ENCODE data around the gene ITGB2. TPM values are rescaled to one million over a fixed set of nuclear protein-coding genes. Genes with fewer than 3 reads are reported as not detected.

The ITGB2 gene
- total RNA-seq, 1 experiment from 2014 or later = 1.5 TPM

- ChIA-PET CTCF (interaction anchor here (0.6 kb wide), 1 partner anchor 18 kb away, joined by 3 read pairs; no protein-coding TSS in a partner anchor), RAD21 (ENCODE audit: low non-redundant PET in 1 of 2, low total read pairs in 2 of 2, uncharacterized antibody in 2 of 2, unreplicated experiment in 2 of 2) (no interaction called here), POLR2A (no interaction called here)
- H4K20me1 ChIP-seq (ENCODE audit: insufficient read depth) = no peaks in the 10 kb centered on the region
- intact Hi-C loops (cut with micrococcal nuclease) = no loop called here
- H3K79me2 ChIP-seq (ENCODE audit: insufficient read depth, low read length) = peaks cover 42% of the 10 kb centered on the region
- H2AFZ ChIP-seq (ENCODE audit: low read depth, low read length, poor library complexity, severe bottlenecking) = no peak overlapping the region
- H3K27me3 ChIP-seq (ENCODE audit: insufficient read depth, low read length) = no peaks in the 10 kb centered on the region
- TF ChIP-seq ZBTB33 (IDR thresholded peaks at IDR 0.05; ENCODE audit: extremely low read depth, insufficient replicate concordance, low read length) (no peak), EZH2phosphoT487 (IDR thresholded peaks at IDR 0.05; ENCODE audit: borderline replicate concordance) (no peak), ATF3 (IDR thresholded peaks at IDR 0.05) (no peak), CEBPB (IDR thresholded peaks at IDR 0.05; ENCODE audit: low read depth) (no peak), SP1 (IDR thresholded peaks at IDR 0.05; ENCODE audit: low read depth) (no peak), ZFX (IDR thresholded peaks at IDR 0.05) (no peak), SIN3A (IDR thresholded peaks at IDR 0.05; ENCODE audit: low read depth) (no peak), POLR2A (IDR thresholded peaks at IDR 0.05; ENCODE audit: borderline replicate concordance, extremely low read depth, insufficient read depth, insufficient read length) (no peak), TCF7L2 (IDR thresholded peaks at IDR 0.05; ENCODE audit: borderline replicate concordance, extremely low read depth, insufficient read depth, insufficient read length) (no peak), CBX3 (IDR thresholded peaks at IDR 0.05; ENCODE audit: low read depth) (no peak)
- DNase-seq (ENCODE audit: low read depth, low spot score) = no peak
- peaks cover 11 to 33% of the 10 kb centered on the region in 2 experiments for H3K36me3 ChIP-seq (ENCODE audit: control insufficient read depth in 1 of 2, insufficient read depth in 2 of 2, low read length in 2 of 2)
- no TSS peak for BruUV-seq (replicated peaks)
- no peaks in the 10 kb centered on the region for H3K9me2 ChIP-seq (ENCODE audit: insufficient read depth)
- no peak overlapping the region for H3K27ac ChIP-seq (ENCODE audit: low read depth, low read length)
- H3K4me1 ChIP-seq (ENCODE audit: control insufficient read depth in 1 of 2, insufficient read depth in 2 of 2, low read length in 2 of 2) = no peaks in the 10 kb centered on the region
- no peak for ATAC-seq
- no peak overlapping the region for H3K4me3 ChIP-seq (replicated peaks in 1 of 2; ENCODE audit: low read depth in 1 of 2, low read length in 2 of 2)
- no peak overlapping the region for H3K4me2 ChIP-seq (ENCODE audit: low read length)
- H3K9me3 ChIP-seq (ENCODE audit: control insufficient read depth in 1 of 2, insufficient read depth in 1 of 2, low read depth in 1 of 2, low read length in 2 of 2) = no peaks in the 10 kb centered on the region
- H3K9ac ChIP-seq (ENCODE audit: low read length) = no peak overlapping the region
Measured at GRCh38 chr21:44966135-44967081, 45.7 kb upstream of the ITGB2 start.
